GM19467 (cell line): Measurements from ENCODE around the gene EXOC1.

Experiments
- ATAC-seq: cut with Tn5 transposase; IDR thresholded peaks from one replicate; pipeline ENCODE4 v1.9.1; 2021; ENCODE audit warnings: mild to moderate bottlenecking, moderate library complexity; ENCODE audit not compliant: unreplicated experiment

EXOC1 gene

GRCh38 chr4:55854129-55854528 lies 681 bp downstream of the EXOC1 start:
- no peak for ATAC-seq

GRCh38 chr4:55857586-55857985 lies 4.1 kb downstream of the EXOC1 start:
- ATAC-seq: no peak

GRCh38 chr4:55859711-55860110 lies 6.3 kb downstream of the EXOC1 start:
- no peak for ATAC-seq

- ATAC-seq: no peak
Observed at GRCh38 chr4:55864577-55865223, 11.3 kb downstream of the EXOC1 start.

- no peak for ATAC-seq
Observed at GRCh38 chr4:55865228-55865806, 11.9 kb downstream of the EXOC1 start.

- ATAC-seq: peak; percentile 44
Observed at GRCh38 chr4:55866290-55866907, 13.0 kb downstream of the EXOC1 start.

- peak; percentile 83 for ATAC-seq
Observed at GRCh38 chr4:55866973-55867574, 13.6 kb downstream of the EXOC1 start.

GRCh38 chr4:55868581-55869090 lies 15.2 kb downstream of the EXOC1 start:
- ATAC-seq: no peak

- no peak for ATAC-seq
Observed at GRCh38 chr4:55871299-55871800, 17.9 kb downstream of the EXOC1 start.

- no peak for ATAC-seq
Observed at GRCh38 chr4:55874831-55875230, 21.4 kb downstream of the EXOC1 start.

- no peak for ATAC-seq
Observed at GRCh38 chr4:55876387-55876786, 22.9 kb downstream of the EXOC1 start.

GRCh38 chr4:55879224-55879623 lies 25.8 kb downstream of the EXOC1 start:
- ATAC-seq: no peak

GRCh38 chr4:55880652-55881280 lies 27.3 kb downstream of the EXOC1 start:
- no peak for ATAC-seq

GRCh38 chr4:55884093-55884850 lies 30.8 kb downstream of the EXOC1 start:
- no peak for ATAC-seq

GRCh38 chr4:55884851-55885219 lies 31.4 kb downstream of the EXOC1 start:
- ATAC-seq: no peak

GRCh38 chr4:55887594-55887993 lies 34.1 kb downstream of the EXOC1 start:
- ATAC-seq: no peak

GRCh38 chr4:55892156-55892555 lies 38.7 kb downstream of the EXOC1 start:
- no peak for ATAC-seq

- ATAC-seq: no peak
Observed at GRCh38 chr4:55896622-55897021, 43.2 kb downstream of the EXOC1 start.

GRCh38 chr4:55902677-55903076 lies 49.2 kb downstream of the EXOC1 start:
- no peak for ATAC-seq

- no peak for ATAC-seq
Observed at GRCh38 chr4:55903577-55903976, 50.1 kb downstream of the EXOC1 start.

GRCh38 chr4:55904576-55904975 lies 51.1 kb downstream of the EXOC1 start:
- no peak for ATAC-seq
